ENCODE measurements around the gene PDIA6. TPM values are rescaled to one million over a fixed set of nuclear protein-coding genes. Genes with fewer than 3 reads are reported as not detected.

The PDIA6 gene
- total RNA-seq, 1 experiment from 2014 or later, result 314 TPM

DNA sequence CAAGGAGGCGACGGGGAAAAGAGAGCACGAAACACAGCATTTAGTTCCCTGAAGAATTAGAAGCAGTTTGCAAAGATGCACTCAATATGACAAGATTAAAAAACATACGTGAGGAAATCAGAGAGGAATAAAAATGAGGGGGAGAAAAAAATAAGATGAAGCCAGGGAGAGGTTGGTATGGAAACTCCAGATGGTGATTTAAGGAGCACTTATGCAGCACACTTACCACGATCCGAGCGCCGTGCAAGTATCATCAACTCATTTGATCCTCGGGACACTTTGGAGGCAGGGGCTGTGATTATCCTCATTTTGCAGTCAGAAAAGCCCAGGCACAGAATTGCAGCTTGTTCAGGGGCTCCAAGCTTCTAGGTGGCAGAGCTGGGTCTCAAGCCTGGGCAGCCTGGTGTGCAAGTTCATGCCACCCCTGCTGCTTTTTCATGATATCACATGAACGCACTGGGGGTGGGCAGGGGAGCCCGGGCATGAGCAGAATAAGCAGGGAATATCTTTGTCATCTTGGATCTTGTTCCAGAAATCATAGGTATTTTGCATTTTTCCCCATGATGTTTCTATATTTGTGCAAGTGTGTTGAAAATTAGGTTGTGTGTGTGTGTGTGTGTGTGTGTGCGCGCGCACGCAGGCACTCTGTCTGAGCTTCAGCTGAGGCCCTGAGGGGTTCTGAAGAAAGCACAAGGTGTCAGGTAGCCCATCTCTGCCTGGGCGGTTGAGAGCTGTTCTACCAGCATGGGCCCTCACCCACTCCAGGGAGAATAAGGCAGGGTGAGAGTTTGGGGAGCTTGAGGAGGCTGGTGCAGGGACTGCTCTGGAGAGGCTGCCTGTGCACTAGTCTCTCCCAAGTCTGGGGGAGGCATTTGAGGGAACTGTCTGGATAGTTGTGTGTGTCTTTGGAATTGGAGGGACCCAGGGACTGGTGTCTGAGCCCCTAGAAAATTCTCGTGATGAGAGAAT, 25.0 kb upstream of the PDIA6 start:
- no peak overlapping the region for H3K4me3 ChIP-seq (ENCODE audit: low read depth, low read length, poor library complexity, severe bottlenecking)
- no peaks in the 10 kb centered on the region for H3K36me3 ChIP-seq (ENCODE audit: insufficient read depth, low read length, poor library complexity, severe bottlenecking)
- peaks cover 10% of the 10 kb centered on the region for H3K9me3 ChIP-seq (ENCODE audit: low read depth, low read length, poor library complexity, severe bottlenecking)
- H3K27me3 ChIP-seq (replicated peaks; ENCODE audit: insufficient read depth, low read depth, low read length, poor library complexity), result no peaks in the 10 kb centered on the region
- BruUV-seq (replicated peaks), result no TSS peak
- no peaks in the 10 kb centered on the region for H3K4me1 ChIP-seq (ENCODE audit: insufficient read depth, low read length, poor library complexity, severe bottlenecking)
- intact Hi-C loops (cut with micrococcal nuclease; ENCODE audit: unreplicated experiment), result loop anchor here (10.0 kb wide), 1 partner anchor 607 kb away; no protein-coding TSS in a partner anchor
- TF ChIP-seq, protein P1, sequence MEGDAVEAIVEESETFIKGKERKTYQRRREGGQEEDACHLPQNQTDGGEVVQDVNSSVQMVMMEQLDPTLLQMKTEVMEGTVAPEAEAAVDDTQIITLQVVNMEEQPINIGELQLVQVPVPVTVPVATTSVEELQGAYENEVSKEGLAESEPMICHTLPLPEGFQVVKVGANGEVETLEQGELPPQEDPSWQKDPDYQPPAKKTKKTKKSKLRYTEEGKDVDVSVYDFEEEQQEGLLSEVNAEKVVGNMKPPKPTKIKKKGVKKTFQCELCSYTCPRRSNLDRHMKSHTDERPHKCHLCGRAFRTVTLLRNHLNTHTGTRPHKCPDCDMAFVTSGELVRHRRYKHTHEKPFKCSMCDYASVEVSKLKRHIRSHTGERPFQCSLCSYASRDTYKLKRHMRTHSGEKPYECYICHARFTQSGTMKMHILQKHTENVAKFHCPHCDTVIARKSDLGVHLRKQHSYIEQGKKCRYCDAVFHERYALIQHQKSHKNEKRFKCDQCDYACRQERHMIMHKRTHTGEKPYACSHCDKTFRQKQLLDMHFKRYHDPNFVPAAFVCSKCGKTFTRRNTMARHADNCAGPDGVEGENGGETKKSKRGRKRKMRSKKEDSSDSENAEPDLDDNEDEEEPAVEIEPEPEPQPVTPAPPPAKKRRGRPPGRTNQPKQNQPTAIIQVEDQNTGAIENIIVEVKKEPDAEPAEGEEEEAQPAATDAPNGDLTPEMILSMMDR (conservative IDR thresholded peaks at IDR 0.05; ENCODE audit: low read depth, low read length), result no peak
- TF ChIP-seq EZH2 (IDR thresholded peaks at IDR 0.05; ENCODE audit: borderline replicate concordance, low read depth, low read length, poor library complexity, severe bottlenecking), result no peak
- H3K27ac ChIP-seq (ENCODE audit: low read depth, low read length, poor library complexity, severe bottlenecking), result no peak overlapping the region
- DNase-seq (ENCODE audit: low spot score), result no peak
- CTCF ChIA-PET, result interaction anchor here (0.6 kb wide), 1 partner anchor 97 kb away, joined by 3 read pairs; no protein-coding TSS in a partner anchor
- POLR2A ChIA-PET (ENCODE audit: low non-redundant PET), result no interaction called here

DNA sequence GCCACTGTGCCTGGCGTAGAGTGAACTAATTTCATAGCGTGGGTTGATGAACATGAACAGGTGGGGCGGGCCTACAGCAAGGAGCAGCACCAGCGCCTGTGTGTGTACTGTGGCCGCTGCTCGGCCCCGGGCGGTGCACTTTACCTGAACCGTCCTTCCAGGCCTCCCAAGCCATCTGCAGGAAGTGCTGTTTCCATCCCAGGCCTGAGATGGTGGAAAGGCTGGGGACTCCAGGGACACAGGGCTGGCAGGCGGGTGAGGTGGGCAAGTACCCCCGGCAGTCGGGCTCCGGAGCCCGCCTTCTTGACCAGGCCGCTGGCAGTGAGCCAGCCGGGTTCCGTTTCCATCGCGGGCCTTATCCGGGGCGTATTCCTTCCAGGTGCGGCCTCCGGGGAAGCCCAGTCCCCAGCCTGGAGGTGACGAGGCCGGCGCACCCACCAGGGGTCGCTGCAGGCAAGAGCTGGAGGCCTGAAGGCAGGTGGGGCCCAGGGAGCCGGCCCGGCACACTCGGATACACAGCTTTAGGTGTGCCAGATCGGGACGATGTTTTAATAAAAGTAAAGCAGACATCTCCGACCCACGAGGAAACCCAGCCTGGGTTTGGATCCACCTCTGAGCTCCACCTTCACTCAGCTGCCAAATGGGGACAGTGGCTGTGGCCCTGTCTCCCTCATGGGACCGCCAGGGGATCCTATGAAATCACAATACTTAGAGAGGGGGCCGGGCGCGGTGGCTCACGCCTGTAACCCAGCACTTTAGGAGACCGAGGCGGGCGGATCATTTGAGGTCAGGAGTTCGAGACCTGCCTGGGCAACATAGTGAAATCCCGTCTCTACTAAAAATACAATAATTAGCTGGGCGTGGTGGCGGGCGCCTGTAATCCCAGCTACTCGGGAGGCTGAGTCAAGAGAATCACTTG, 22.7 kb upstream of the PDIA6 start:
- H3K4me1 ChIP-seq (ENCODE audit: insufficient read depth, low read length, poor library complexity, severe bottlenecking), result no peaks in the 10 kb centered on the region
- no TSS peak for BruUV-seq (replicated peaks)
- no peaks in the 10 kb centered on the region for H3K36me3 ChIP-seq (ENCODE audit: insufficient read depth, low read length, poor library complexity, severe bottlenecking)
- DNase-seq (ENCODE audit: low spot score), result peak; percentile 75
- no peak overlapping the region for H3K27ac ChIP-seq (ENCODE audit: low read depth, low read length, poor library complexity, severe bottlenecking)
- intact Hi-C loops (cut with micrococcal nuclease; ENCODE audit: unreplicated experiment), result loop anchor here (1.0 to 10.0 kb wide), 2 partner anchors 65 to 609 kb away; no protein-coding TSS in a partner anchor
- no peaks in the 10 kb centered on the region for H3K9me3 ChIP-seq (ENCODE audit: low read depth, low read length, poor library complexity, severe bottlenecking)
- ChIA-PET CTCF (interaction anchor here (0.6 to 1.7 kb wide), 13 partner anchors 9 to 1537 kb away, joined by 3 to 22 read pairs (median 7); no protein-coding TSS in a partner anchor), POLR2A (ENCODE audit: low non-redundant PET) (no interaction called here)
- TF ChIP-seq, protein P1 (conservative IDR thresholded peaks at IDR 0.05; ENCODE audit: low read depth, low read length), result peak; percentile 96
- TF ChIP-seq EZH2 (IDR thresholded peaks at IDR 0.05; ENCODE audit: borderline replicate concordance, low read depth, low read length, poor library complexity, severe bottlenecking), result no peak
- no peak overlapping the region for H3K4me3 ChIP-seq (ENCODE audit: low read depth, low read length, poor library complexity, severe bottlenecking)
- H3K27me3 ChIP-seq (replicated peaks; ENCODE audit: insufficient read depth, low read depth, low read length, poor library complexity), result peaks cover 2% of the 10 kb centered on the region

DNA sequence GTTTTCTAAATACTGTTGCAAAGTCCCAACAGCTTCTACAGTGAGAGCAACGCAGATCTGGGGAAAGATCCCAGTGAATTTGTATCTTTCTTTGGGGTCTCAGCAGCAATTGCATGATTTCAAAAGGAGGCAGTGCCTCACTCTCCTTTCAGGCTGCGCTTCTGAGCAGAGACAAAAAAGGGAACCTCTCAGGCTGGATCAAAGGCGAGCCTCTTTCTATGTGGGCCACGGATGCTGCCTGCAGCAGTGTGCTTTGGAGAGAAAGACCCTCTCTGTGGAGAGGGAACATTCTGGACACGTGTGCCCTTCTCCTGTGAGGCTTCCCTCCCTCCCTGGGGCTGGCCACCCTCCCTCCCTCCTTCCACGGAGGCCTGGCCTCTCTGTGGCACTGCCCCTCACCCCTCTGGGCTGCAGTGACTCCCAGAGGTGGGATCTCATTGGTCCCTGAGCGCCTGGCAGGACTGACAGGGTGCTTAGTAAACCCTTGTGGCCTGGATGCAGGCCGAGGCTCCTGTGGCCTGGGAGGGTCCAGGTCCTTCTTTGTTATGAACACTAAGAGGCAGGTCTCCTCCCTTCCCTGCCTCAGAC, 21.6 kb upstream of the PDIA6 start:
- H3K4me1 ChIP-seq (ENCODE audit: insufficient read depth, low read length, poor library complexity, severe bottlenecking), result no peaks in the 10 kb centered on the region
- no peak overlapping the region for H3K27ac ChIP-seq (ENCODE audit: low read depth, low read length, poor library complexity, severe bottlenecking)
- H3K27me3 ChIP-seq (replicated peaks; ENCODE audit: insufficient read depth, low read depth, low read length, poor library complexity), result peaks cover 2% of the 10 kb centered on the region
- no peaks in the 10 kb centered on the region for H3K9me3 ChIP-seq (ENCODE audit: low read depth, low read length, poor library complexity, severe bottlenecking)
- no peaks in the 10 kb centered on the region for H3K36me3 ChIP-seq (ENCODE audit: insufficient read depth, low read length, poor library complexity, severe bottlenecking)
- ChIA-PET CTCF (interaction anchor here (0.6 kb wide), 1 partner anchor 400 kb away, joined by 3 read pairs; no protein-coding TSS in a partner anchor), POLR2A (ENCODE audit: low non-redundant PET) (no interaction called here)
- no peak overlapping the region for H3K4me3 ChIP-seq (ENCODE audit: low read depth, low read length, poor library complexity, severe bottlenecking)
- no TSS peak for BruUV-seq (replicated peaks)
- no peak for DNase-seq (ENCODE audit: low spot score)
- intact Hi-C loops (cut with micrococcal nuclease; ENCODE audit: unreplicated experiment), result loop anchor here (5.0 to 10.0 kb wide), 2 partner anchors 78 to 611 kb away; partner anchors contain the start of gene KCNF1
- no peak for TF ChIP-seq EZH2 (IDR thresholded peaks at IDR 0.05; ENCODE audit: borderline replicate concordance, low read depth, low read length, poor library complexity, severe bottlenecking)
- TF ChIP-seq, protein P1 (conservative IDR thresholded peaks at IDR 0.05; ENCODE audit: low read depth, low read length), result no peak

All from A673 (cell line).